GM12891 (cell line): ENCODE measurements around the gene SLC6A20.
A peak's percentile ranks its signal among the peaks of the same experiment; 100 is the strongest.

Experiments
- DNase-seq: peaks from one replicate; pipeline ENCODE4 v3.0.0; 2011; ENCODE audit warnings: low spot score; ENCODE audit not compliant: insufficient read length
- FAIRE-seq: peaks from 2 replicates; lab custom pipeline; 2011; peaks lifted over from hg19 to GRCh38; lab: Jason Lieb, UNC
- PAX5 ChIP-seq: IDR thresholded peaks from 2 replicates; pipeline ENCODE4 v1.6.1; 2011; ENCODE audit warnings: low read length, moderate library complexity, mild to moderate bottlenecking; ENCODE audit not compliant: insufficient read depth, severe bottlenecking
- POLR2A ChIP-seq: IDR thresholded peaks from 2 replicates; pipeline ENCODE4 v1.6.1; 2011; ENCODE audit warnings: low read depth, low read length, control low read depth
- POLR2AphosphoS5 ChIP-seq: IDR thresholded peaks from 2 replicates; pipeline ENCODE4 v1.6.1; 2011; ENCODE audit warnings: low read depth, low read length, control low read depth
- POU2F2 ChIP-seq: IDR thresholded peaks from 2 replicates; pipeline ENCODE4 v1.6.1; 2011; ENCODE audit warnings: low read depth, mild to moderate bottlenecking, control low read depth, low read length, moderate library complexity
- SPI1 ChIP-seq: IDR thresholded peaks from 2 replicates; pipeline ENCODE4 v1.6.1; 2011; ENCODE audit warnings: low read depth, low read length, control low read depth
- TAF1 ChIP-seq: IDR thresholded peaks from 2 replicates; pipeline ENCODE4 v1.6.1; 2011; ENCODE audit warnings: low read depth, low read length, control low read depth

SLC6A20 gene

DNA sequence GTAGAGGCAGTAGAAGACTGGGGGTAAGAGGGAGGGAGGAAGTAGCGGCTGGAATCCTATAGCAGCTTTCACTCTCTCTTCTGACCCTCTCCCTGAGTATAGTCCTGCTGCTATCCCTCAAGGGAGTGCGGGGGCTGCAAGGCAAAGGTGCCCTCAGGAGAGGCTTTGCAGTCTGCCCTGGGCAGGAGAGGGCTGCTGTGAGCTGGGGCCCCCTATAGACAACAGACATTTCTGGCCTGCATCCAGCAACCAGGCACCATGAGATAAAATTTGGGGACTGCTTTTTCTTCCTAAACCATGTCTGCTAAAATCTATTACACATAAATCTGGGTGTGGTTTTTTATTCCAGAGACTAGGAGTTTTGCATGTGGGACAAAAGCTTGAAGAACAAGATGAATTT, 59.1 kb downstream of the SLC6A20 start:
- no peak for TF ChIP-seq SPI1
- TF ChIP-seq PAX5 = no peak
- no peak for TF ChIP-seq POU2F2
- no peak for TF ChIP-seq POLR2A
- TF ChIP-seq POLR2AphosphoS5 = no peak
- TF ChIP-seq TAF1 = no peak
- no peak for FAIRE-seq
- no peak for DNase-seq

DNA sequence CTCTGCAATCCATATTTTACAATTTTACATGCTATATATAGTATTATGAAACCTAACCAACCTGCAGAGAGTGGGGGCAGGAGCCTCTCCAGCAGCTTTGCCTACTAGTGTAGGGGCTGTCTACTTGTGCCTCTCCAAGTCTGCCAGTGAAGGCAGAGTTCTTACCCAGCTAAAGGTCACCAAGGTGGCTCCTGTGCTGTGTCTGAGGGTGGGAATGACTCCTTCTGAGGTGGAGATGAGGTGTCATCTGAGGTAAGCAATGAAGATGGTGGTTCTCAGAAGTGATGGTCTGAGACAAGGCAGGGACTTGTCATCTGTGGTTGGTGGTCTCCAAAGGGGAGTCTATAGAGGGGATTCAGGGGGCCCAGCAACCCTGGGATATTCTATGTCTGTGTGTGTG, 59.6 kb downstream of the SLC6A20 start:
- no peak for FAIRE-seq
- no peak for DNase-seq
- TF ChIP-seq POU2F2 = no peak
- no peak for TF ChIP-seq SPI1
- TF ChIP-seq TAF1 = no peak
- no peak for TF ChIP-seq POLR2AphosphoS5
- no peak for TF ChIP-seq PAX5
- TF ChIP-seq POLR2A = no peak

DNA sequence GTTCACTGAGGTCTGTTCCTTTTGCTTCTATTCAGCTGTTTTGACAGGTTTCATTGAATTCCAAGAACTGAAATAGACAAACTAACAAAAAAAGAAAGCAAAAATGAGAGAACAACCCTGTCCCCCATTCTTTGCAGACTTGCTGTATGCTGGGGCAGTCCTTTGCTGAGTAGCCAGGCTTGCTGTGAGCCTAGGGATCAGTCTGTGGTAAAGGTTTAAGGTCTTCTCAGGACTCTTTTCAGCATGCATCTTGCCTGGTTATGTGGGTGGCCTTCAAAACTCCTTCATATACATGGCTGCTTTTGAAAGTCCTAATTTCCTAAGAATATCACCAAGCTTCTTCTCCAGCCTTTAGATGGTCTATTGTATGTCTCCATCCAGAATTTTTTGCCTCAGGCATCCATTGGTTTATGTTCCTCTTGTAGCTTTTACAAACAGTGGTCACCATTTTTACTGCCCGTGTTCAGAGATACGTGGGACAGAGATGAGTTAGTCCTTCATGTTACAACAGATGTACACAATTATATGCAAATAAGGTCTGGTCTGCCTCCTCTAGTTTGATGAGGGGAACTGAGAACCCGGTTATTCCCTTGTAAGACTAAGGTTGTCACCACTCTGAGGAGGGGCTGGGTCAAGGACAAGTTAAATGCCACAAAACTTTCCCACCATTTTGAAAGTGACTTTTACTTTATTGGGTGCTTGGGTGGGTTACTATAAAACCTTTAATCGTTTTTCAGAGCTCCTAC, 65.8 kb downstream of the SLC6A20 start:
- FAIRE-seq (peak; percentile 89), DNase-seq (no peak)
- no peak for TF ChIP-seq POLR2A
- peak; percentile 91 for TF ChIP-seq POU2F2
- TF ChIP-seq SPI1 = peak; percentile 92

DNA sequence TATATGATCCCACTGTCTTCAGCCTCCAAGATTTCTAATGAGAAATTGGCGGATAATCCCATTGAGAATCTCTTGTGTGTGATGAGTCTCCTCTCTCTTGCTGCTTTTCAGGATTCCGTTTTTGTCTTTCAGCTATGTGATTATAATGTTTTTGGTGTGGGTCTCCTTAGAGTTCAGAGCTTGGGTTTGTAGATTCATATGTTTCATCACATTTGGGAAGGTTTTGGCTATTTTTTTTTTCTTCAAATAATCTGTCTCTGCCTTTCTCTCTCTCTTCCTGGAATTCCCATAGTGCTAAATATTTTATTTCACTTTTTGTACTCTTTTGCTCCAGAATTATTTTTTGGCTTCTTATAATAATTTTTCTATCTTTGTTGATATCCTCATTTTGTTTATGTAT, 66.7 kb downstream of the SLC6A20 start:
- TF ChIP-seq POLR2A = no peak
- TF ChIP-seq POU2F2 = no peak
- TF ChIP-seq PAX5 = no peak
- TF ChIP-seq SPI1 = no peak
- no peak for TF ChIP-seq POLR2AphosphoS5
- no peak for TF ChIP-seq TAF1
- FAIRE-seq (no peak), DNase-seq (no peak)

DNA sequence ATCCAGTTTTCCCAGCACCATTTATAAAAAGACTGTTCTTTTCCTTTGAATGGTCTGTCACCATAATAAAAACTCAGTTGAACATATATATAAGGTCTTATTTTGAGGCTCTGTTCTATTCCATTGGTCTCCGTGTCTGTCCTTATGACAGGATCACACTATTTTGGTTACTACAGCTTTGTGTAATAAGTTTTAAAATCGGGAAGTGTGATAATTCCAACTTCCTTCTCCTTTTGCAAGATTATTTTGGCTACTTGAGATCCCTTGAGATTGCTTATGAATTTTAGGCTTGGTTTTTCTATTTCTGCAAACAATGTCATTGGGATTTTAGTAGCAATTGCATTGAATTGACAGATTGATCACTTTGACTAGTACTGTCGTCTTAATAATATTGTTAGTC, 71.4 kb downstream of the SLC6A20 start:
- no peak for DNase-seq
- TF ChIP-seq PAX5 (no peak), TAF1 (no peak), POLR2AphosphoS5 (no peak)

DNA sequence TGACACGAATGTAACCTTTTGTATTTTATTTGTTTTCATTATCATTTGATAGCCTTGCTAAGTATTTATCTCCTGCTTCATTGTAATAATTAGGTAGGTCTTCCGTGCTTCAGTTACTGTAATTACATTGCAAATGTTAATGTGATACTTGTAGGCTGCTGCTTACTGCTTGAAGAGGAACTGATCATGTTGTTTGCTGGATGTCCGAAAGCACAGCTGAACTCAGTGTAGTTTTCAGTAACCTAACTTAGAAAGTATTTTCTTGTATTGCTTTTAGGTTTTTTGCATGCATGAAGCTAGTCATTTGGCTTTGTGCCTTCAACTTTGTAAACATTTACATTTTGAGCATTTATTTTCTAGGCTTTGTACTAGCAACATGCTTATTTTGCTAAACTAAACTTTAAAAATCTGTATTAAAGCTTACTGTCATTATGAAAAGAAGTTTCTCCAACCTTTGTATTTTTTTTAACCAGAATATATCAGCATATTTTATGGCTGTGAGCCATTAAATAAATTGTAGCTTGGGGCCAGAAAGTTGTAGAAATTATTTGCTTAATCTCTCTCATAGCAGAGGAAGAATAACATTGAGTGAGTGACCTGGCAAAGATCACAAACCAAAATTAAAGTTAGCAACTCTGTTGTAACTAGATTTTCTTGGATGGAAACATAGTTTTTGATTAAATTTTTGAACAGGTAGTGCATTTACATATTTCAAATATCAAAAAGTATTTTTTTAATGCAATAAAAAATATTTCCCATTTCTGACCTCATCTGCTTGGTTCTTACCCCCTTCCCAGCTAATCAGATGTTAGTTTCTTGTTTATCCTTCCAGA, 76.5 kb downstream of the SLC6A20 start:
- TF ChIP-seq TAF1 (no peak), SPI1 (no peak), POU2F2 (no peak), POLR2AphosphoS5 (no peak), PAX5 (no peak), POLR2A (no peak)
- DNase-seq (no peak), FAIRE-seq (peak; percentile 61)

More for the DNA sequence above, 71.4 kb downstream of the SLC6A20 start:
- FAIRE-seq = no peak

DNA sequence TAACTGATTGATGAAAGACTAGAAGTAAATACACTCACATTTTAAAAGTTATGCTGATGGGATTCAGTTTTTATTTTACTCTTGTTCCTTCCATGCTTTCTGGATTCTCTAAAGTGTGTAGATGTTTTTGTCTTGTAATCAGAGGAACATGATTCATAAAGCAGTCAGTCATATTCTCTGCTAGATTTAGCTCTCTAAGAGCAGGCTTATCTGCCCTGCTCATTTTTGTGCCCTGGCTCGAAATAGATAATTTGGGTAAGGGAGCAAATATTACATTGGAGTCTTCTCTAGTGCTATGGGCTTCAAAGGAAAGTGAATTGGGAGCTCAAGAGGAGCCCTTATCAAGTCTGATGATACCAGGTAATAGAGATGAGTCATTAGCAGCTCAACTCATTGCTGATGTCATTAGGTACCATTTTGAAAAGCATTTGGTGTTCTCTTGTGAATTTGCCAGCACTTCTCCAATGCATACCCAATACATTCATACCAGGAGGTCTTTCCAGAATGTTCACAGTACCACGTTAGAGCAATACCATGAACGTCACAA, 79.5 kb downstream of the SLC6A20 start:
- TF ChIP-seq POLR2AphosphoS5 = no peak
- no peak for TF ChIP-seq SPI1
- TF ChIP-seq TAF1 = no peak
- TF ChIP-seq POLR2A = no peak
- no peak for TF ChIP-seq PAX5
- no peak for TF ChIP-seq POU2F2
- DNase-seq (no peak), FAIRE-seq (no peak)

DNA sequence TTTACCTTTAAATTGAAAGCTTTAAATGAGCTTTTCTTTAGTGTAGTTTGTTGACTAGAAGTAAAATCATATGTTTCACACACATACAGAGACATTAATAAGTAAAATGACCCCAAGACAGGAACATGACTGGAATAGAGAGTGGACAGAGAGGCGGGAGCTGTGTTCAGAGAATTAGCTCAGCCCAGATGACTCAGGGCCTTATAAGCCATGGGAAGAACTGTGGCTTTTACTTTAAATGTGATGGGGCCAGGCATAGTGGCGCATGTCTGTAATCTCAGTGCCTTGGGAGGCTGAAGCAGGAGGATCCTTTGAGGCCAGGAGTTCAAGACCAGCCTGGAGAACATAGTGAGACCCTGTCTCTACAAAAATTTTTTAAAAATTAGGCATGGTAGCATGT, 80.4 kb downstream of the SLC6A20 start:
- FAIRE-seq = no peak
- TF ChIP-seq PAX5 (no peak), POLR2AphosphoS5 (no peak), POU2F2 (no peak), POLR2A (no peak), TAF1 (no peak), SPI1 (no peak)
- DNase-seq = no peak

DNA sequence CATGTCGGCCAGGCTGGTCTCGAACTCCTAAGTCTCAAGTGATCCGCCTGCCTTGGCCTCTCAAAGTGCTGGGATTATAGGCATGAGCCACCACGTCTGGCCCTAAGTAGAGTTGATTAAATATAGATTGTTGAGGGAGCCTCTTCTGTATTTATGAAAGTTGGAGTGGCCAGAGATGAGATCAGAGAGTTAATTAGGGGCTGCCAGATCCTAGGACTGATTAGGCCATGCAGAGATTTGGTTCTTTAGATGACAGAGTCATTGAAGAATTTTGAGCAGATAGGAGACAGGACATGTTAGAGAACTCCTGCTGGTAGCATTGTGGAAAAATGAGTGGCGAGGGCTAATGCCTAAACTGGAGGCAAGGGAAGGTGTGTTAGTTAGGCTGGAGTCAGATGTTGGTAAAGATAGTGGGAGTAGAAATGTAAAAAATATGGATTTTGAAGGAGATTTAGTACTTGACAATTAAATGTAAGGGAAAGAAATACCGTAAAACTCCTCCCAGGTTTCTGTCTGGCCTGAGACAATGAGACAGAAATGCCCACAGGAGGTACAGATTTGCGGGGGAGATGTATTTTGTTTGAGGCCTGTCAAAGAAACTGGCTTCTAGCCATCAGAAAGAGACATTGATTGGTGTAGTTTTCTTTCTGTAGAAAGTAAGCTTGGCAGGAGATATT, 83.8 kb downstream of the SLC6A20 start:
- DNase-seq = no peak
- FAIRE-seq = no peak
- TF ChIP-seq SPI1 (no peak), POLR2A (no peak), TAF1 (no peak), POU2F2 (no peak), POLR2AphosphoS5 (no peak), PAX5 (no peak)

DNA sequence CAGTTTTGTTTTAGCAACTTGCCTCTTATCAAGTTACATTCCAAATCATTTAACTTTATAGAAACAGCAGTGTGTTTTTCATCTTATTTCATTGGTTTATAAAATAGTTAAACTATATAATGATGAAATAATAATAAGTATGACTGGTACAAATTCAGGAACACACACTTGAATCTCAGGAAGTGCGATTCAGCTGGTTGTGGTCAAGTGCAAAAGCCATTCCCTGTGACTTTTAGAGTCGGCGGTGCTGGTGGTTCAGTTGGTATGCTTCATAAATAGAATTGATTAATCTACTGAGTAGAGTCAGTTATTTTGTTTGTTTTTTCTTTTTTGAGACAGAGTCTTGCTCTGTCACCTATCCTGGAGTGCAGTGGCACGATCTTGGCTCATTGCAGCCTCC, 84.4 kb downstream of the SLC6A20 start:
- DNase-seq (no peak), FAIRE-seq (no peak)
- TF ChIP-seq POLR2AphosphoS5 (no peak), SPI1 (no peak), POLR2A (no peak), POU2F2 (no peak), TAF1 (no peak), PAX5 (no peak)
